ENCODE data around the gene MYO1G.

- TF ChIP-seq CTCF (IDR thresholded peaks at IDR 0.05), result no peak
- no peak for TF ChIP-seq EP300 (IDR thresholded peaks at IDR 0.05; ENCODE audit: low read depth)
Observed at GRCh38 chr7:45028138-45028919, 49.5 kb upstream of the MYO1G start.
